K562 (cell line): ENCODE results near the gene TTYH2. TPM values are rescaled to one million over a fixed set of nuclear protein-coding genes. Genes with fewer than 3 reads are reported as not detected.

Source experiments
- ATAC-seq: fragments of 200-7000 bp; cut with Tn5 transposase; 3 replicates; pipeline ENCODE4 v1.9.1; 2020; ENCODE audit warnings: moderate library complexity
- BruUV-seq: library from RNA; stranded (reverse); fragments of 400-500 nt; replicated peaks from 2 replicates; lab custom pipeline; 2021; lab: Mats Ljungman, UMichigan
- CTCF ChIA-PET: fragments of 300-600 bp; formaldehyde crosslinking; extraction: SDS; loops from one replicate; lab custom pipeline; 2021; ENCODE audit warnings: low intra/inter-chr PET ratio; lab: Yijun Ruan, JAX
- POLR2A ChIA-PET: fragments of 300-600, 350-650 bp; sonication (Branson Sonifier 250); formaldehyde crosslinking; extraction: SDS; loops from one replicate; lab custom pipeline; 2021; ENCODE audit warnings: antibody characterized with exemption, inconsistent platforms; lab: Yijun Ruan, JAX
- DNase-seq, 4 experiments: peaks; one replicate each; pipeline versions ENCODE4 v3.0.0 to v3.0.0-alpha.2; 2011 to 2018; ENCODE audit warnings: low spot score in 3 of 4, mixed read lengths in 3 of 4; ENCODE audit errors: extremely low read depth in 1 of 4
- FAIRE-seq: peaks from 2 replicates; lab custom pipeline; 2011; peaks lifted over from hg19 to GRCh38; lab: Jason Lieb, UNC
- H2AFZ ChIP-seq: 2 replicates; pipeline ENCODE4 v1.6.0; 2011; ENCODE audit warnings: low read depth, low read length, control low read depth, inconsistent platforms
- H3K27ac ChIP-seq: fragments of 200-600 bp; 3 replicates; pipeline ENCODE4 v1.8.0; 2011; ENCODE audit warnings: low read depth, mild to moderate bottlenecking, control low read depth, inconsistent platforms, low read length, moderate library complexity, mixed read lengths; ENCODE audit errors: extremely low read depth
- H3K27me3 ChIP-seq, 2 experiments: fragments of 300-600 bp in 1 of 2; 2 replicates in 1 of 2; 3 replicates in 1 of 2; pipeline versions ENCODE4 v1.6.0 to v1.8.0; 2011; ENCODE audit warnings: inconsistent platforms in 2 of 2, low read length in 2 of 2, mild to moderate bottlenecking in 1 of 2, mixed read lengths in 1 of 2, moderate library complexity in 1 of 2; ENCODE audit not compliant: control insufficient read depth in 2 of 2, insufficient read depth in 2 of 2
- H3K36me3 ChIP-seq: fragments of 300-600 bp; 3 replicates; pipeline ENCODE4 v1.8.0; 2011; ENCODE audit warnings: mild to moderate bottlenecking, low read length, inconsistent platforms; ENCODE audit not compliant: control insufficient read depth, insufficient read depth
- H3K4me1 ChIP-seq, 2 experiments: fragments of 200-600 bp in 1 of 2; replicated peaks in 1 of 2; 2 replicates in 1 of 2; 3 replicates in 1 of 2; pipeline versions ENCODE4 v1.5.1 to v1.8.0; 2011; ENCODE audit warnings: inconsistent platforms in 2 of 2, low read length in 2 of 2, mild to moderate bottlenecking in 1 of 2, mixed read lengths in 1 of 2, moderate library complexity in 1 of 2; ENCODE audit not compliant: control insufficient read depth in 2 of 2, insufficient read depth in 2 of 2
- H3K4me2 ChIP-seq: 2 replicates; pipeline ENCODE4 v1.6.1; 2011; ENCODE audit warnings: low read length, control low read depth, inconsistent platforms, mixed read lengths; ENCODE audit not compliant: insufficient read depth
- H3K4me3 ChIP-seq: fragments of 200-600 bp; sonication (generic), shearing (Covaris generic); 2 replicates; pipeline ENCODE4 v1.5.1; 2016; ENCODE audit warnings: control low read depth, inconsistent platforms
- H3K79me2 ChIP-seq: fragments of 200-600 bp; 3 replicates; pipeline ENCODE4 v1.8.0; 2011; ENCODE audit warnings: low read length, inconsistent platforms; ENCODE audit not compliant: control insufficient read depth, insufficient read depth
- H3K9ac ChIP-seq, 2 experiments: 2 replicates each; pipeline versions ENCODE4 v1.6.0 to v1.6.1; 2011; ENCODE audit warnings: low read depth in 2 of 2, low read length in 2 of 2, control low read depth in 1 of 2, inconsistent platforms in 1 of 2, mild to moderate bottlenecking in 1 of 2, mixed read lengths in 1 of 2; ENCODE audit not compliant: insufficient read depth in 1 of 2
- H3K9me1 ChIP-seq: one replicate; pipeline ENCODE4 v1.6.0; 2011; ENCODE audit warnings: inconsistent platforms, mild to moderate bottlenecking, low read length, moderate library complexity; ENCODE audit not compliant: control insufficient read depth, insufficient read depth
- H3K9me3 ChIP-seq: replicated peaks from 2 replicates; pipeline ENCODE4 v1.5.1; 2011; ENCODE audit warnings: low read depth, low read length, inconsistent platforms; ENCODE audit not compliant: control insufficient read depth, insufficient read depth
- H4K20me1 ChIP-seq: replicated peaks from 2 replicates; pipeline ENCODE4 v1.6.1; 2011; ENCODE audit warnings: low read length, inconsistent platforms, mixed read lengths; ENCODE audit not compliant: control insufficient read depth, insufficient read depth
- WGBS: fragments of 100-300 bp; shearing (Covaris generic); methylation state at CpG from one replicate; pipeline ENCODE4 v1.1.6; 2016; ENCODE audit warnings: low coverage, mixed read lengths; ENCODE audit not compliant: insufficient coverage; ENCODE audit errors: missing lambda C conversion rate; 5-methylcytosine and 5-hydroxymethylcytosine counted together
- in situ Hi-C: fragments of 300-500 bp; cut with MboI; formaldehyde crosslinking; loops from 4 replicates; pipeline ENCODE4 v1.15.0; 2018; ENCODE audit warnings: inconsistent platforms, mixed read lengths
- intact Hi-C: fragments of 100-400 bp; cut with micrococcal nuclease; formaldehyde crosslinking; loops from 2 replicates; pipeline ENCODE4 v1.14.2; 2022
- polyA plus RNA-seq, 8 experiments: library from polyadenylated mRNA; depleted of rRNA in 4 of 8; stranded (reverse) in 5 of 8; unstranded in 3 of 8; fragments of >200 nt; fragmentation: Nextera tagmentation in 2 of 8; fragmentation: Illumina TruSeq in 1 of 8; extraction: Ambion mirVana in 2 of 8; extraction: Trizol in 1 of 8; gene quantifications; 2 replicates each; pipeline versions ENCODE4 v1.2.1 to v1.2.3, GENCODE V29; 2011 to 2014; ENCODE audit warnings: inconsistent platforms in 1 of 8, missing spikeins in 1 of 8
- total RNA-seq, 7 experiments: library from RNA; depleted of rRNA in 6 of 7; stranded (reverse); fragments of >200 nt in 6 of 7; fragmentation: Illumina TruSeq in 2 of 7; extraction: Trizol in 2 of 7; gene quantifications; 2 replicates each; pipeline versions ENCODE4 v1.2.1 to v1.2.3, GENCODE V29; 2011 to 2021; ENCODE audit warnings: low replicate concordance in 1 of 7
- TF ChIP-seq, protein P1 (sequence below): fragments of 250-450 bp; sonication (Bioruptor Pico); IDR thresholded peaks from 2 replicates; pipeline ENCODE4 v1.4.0; 2020; ENCODE audit warnings: mild to moderate bottlenecking, moderate library complexity

The TTYH2 gene
- total and polyA plus RNA-seq, 9 of the 15 experiments (the other 6 are each of a cell fraction or from before 2014, with no cell fraction given), result 0.03 to 2.0 (median 0.91) TPM

DNA sequence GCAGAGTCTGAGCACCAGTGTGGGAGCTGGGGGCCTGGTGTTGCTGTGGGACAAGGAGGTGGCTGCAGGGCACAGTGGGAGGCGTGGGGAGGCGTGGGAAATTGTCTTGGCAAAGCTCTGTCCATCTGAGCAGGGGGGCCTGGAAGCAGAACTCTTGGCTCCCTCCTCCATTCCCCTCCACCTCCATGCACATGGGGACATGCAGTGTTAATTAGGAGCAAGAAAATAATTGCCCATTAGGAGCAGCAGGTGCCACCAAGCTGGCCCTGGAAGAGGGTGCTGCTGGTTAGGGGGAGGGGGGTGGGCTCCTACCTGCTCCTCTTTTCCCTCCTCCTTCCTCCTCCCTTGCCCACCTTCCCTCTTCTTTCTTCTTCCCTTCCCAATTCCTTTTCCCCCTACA lies 4.5 kb downstream of the TTYH2 start:
- no peak overlapping the region for H2AFZ ChIP-seq
- H4K20me1 ChIP-seq, result peaks cover 4% of the 10 kb centered on the region; the same call in 1 of the 2 replicates
- in situ Hi-C loops, result loop anchor here (5.0 kb wide), 1 partner anchor 64 kb away; no protein-coding TSS in a partner anchor
- H3K27ac ChIP-seq, result no peak overlapping the region
- no peak for ATAC-seq
- TF ChIP-seq, protein P1, sequence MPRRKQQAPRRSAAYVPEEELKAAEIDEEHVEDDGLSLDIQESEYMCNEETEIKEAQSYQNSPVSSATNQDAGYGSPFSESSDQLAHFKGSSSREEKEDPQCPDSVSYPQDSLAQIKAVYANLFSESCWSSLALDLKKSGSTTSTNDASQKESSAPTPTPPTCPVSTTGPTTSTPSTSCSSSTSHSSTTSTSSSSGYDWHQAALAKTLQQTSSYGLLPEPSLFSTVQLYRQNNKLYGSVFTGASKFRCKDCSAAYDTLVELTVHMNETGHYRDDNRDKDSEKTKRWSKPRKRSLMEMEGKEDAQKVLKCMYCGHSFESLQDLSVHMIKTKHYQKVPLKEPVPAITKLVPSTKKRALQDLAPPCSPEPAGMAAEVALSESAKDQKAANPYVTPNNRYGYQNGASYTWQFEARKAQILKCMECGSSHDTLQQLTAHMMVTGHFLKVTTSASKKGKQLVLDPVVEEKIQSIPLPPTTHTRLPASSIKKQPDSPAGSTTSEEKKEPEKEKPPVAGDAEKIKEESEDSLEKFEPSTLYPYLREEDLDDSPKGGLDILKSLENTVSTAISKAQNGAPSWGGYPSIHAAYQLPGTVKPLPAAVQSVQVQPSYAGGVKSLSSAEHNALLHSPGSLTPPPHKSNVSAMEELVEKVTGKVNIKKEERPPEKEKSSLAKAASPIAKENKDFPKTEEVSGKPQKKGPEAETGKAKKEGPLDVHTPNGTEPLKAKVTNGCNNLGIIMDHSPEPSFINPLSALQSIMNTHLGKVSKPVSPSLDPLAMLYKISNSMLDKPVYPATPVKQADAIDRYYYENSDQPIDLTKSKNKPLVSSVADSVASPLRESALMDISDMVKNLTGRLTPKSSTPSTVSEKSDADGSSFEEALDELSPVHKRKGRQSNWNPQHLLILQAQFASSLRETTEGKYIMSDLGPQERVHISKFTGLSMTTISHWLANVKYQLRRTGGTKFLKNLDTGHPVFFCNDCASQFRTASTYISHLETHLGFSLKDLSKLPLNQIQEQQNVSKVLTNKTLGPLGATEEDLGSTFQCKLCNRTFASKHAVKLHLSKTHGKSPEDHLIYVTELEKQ, result no peak
- TF ChIP-seq, all 486 proteins: peak for 0
- WGBS, result 75% methylated on average over 2 of the region's 2 CpGs
- ChIA-PET POLR2A (interaction anchor here (0.5 kb wide), 1 partner anchor 122 kb away, joined by 3 read pairs; no protein-coding TSS in a partner anchor), CTCF (no interaction called here)
- Histone ChIP-seq H3K9me1 (no peaks in the 10 kb centered on the region), H3K4me1 (peaks cover 9 to 23% of the 10 kb centered on the region in 2 experiments; a peak in 4 of 5 replicates), H3K27me3 (no peaks in the 10 kb centered on the region), H3K4me3 (no peak overlapping the region), H3K9ac (no peak overlapping the region; a peak in 1 of 4 replicates), H3K79me2 (no peaks in the 10 kb centered on the region), H3K9me3 (no peaks in the 10 kb centered on the region), H3K36me3 (no peaks in the 10 kb centered on the region), H3K4me2 (no peak overlapping the region)
- BruUV-seq, result no TSS peak
- no peak for DNase-seq
- no peak for FAIRE-seq
- intact Hi-C loops, result no loop called here
